ENCODE measurements around the gene SLC2A5. TPM values are rescaled to one million over a fixed set of nuclear protein-coding genes. Genes with fewer than 3 reads are reported as not detected.
A peak's percentile ranks its signal among the peaks of the same experiment; 100 is the strongest.

The SLC2A5 gene
- total and polyA plus RNA-seq, 2 donors (not counting 3 experiments of a cell fraction or from before 2014, with no cell fraction given), result not detected

GRCh38 chr1:9078752-9079500, 9.5 kb upstream of the SLC2A5 start:
- FAIRE-seq (no peak), DNase-seq (ENCODE audit: low read depth, low spot score) (no peak)
- peak; percentile 31 for TF ChIP-seq GATA2 (IDR thresholded peaks at IDR 0.05; ENCODE audit: insufficient read depth, insufficient read length, low read depth, low read length)
- no peak for TF ChIP-seq CTCF (IDR thresholded peaks at IDR 0.05; ENCODE audit: extremely low read depth in 1 of 2, insufficient read depth in 1 of 2, low read depth in 1 of 2, low read length in 2 of 2)
- Histone ChIP-seq H2AFZ (ENCODE audit: low read depth, low read length) (no peak overlapping the region), H3K4me3 (replicated peaks in 1 of 3; ENCODE audit: insufficient read depth in 1 of 3, low read depth in 1 of 3, low read length in 3 of 3) (no peak overlapping the region), H3K4me2 (ENCODE audit: insufficient read depth, low read length) (no peak overlapping the region), H3K9ac (replicated peaks; ENCODE audit: extremely low read depth, insufficient read depth, low read length) (no peak overlapping the region), H3K36me3 (ENCODE audit: control insufficient read depth in 2 of 2, extremely low read depth in 1 of 2, insufficient read depth in 2 of 2, low read length in 2 of 2) (no peaks in the 10 kb centered on the region), H3K9me3 (replicated peaks; ENCODE audit: control insufficient read depth, insufficient read depth, low read length) (no peaks in the 10 kb centered on the region), H3K27me3 (ENCODE audit: control insufficient read depth in 2 of 2, insufficient read depth in 2 of 2, low read length in 2 of 2) (peaks cover 0 to 6% of the 10 kb centered on the region in 2 experiments), H3K27ac (ENCODE audit: insufficient read depth, low read depth, low read length) (no peak overlapping the region), H3K9me1 (replicated peaks; ENCODE audit: control insufficient read depth, extremely low read depth, insufficient read depth, low read length) (no peaks in the 10 kb centered on the region), H4K20me1 (replicated peaks; ENCODE audit: control insufficient read depth, extremely low read depth, insufficient read depth, low read length) (no peaks in the 10 kb centered on the region), H3K4me1 (ENCODE audit: control insufficient read depth, extremely low read depth, insufficient read depth, low read length) (no peaks in the 10 kb centered on the region), H3K79me2 (ENCODE audit: control insufficient read depth, insufficient read depth, low read length) (no peaks in the 10 kb centered on the region)
- dilution Hi-C loops (cut with MboI; ENCODE audit: extremely low pct_ligation_motif_present, low sequenced_read_pairs), result no loop called here
- ChIA-PET POLR2A (no interaction called here), CTCF (interaction anchor here (1.0 to 2.1 kb wide), 3 partner anchors 23 to 74 kb away, joined by 5 to 8 read pairs (median 5); no protein-coding TSS in a partner anchor)
- intact Hi-C loops (cut with micrococcal nuclease), result no loop called here
- no TSS peak for BruUV-seq (replicated peaks)

GRCh38 chr1:9078015-9078751, 8.7 kb upstream of the SLC2A5 start:
- Histone ChIP-seq H3K4me3 (replicated peaks in 1 of 3; ENCODE audit: insufficient read depth in 1 of 3, low read depth in 1 of 3, low read length in 3 of 3) (no peak overlapping the region), H3K9me1 (replicated peaks; ENCODE audit: control insufficient read depth, extremely low read depth, insufficient read depth, low read length) (no peaks in the 10 kb centered on the region), H3K36me3 (ENCODE audit: control insufficient read depth in 2 of 2, extremely low read depth in 1 of 2, insufficient read depth in 2 of 2, low read length in 2 of 2) (no peaks in the 10 kb centered on the region), H3K4me2 (ENCODE audit: insufficient read depth, low read length) (no peak overlapping the region), H3K9me3 (replicated peaks; ENCODE audit: control insufficient read depth, insufficient read depth, low read length) (no peaks in the 10 kb centered on the region), H2AFZ (ENCODE audit: low read depth, low read length) (no peak overlapping the region), H3K4me1 (ENCODE audit: control insufficient read depth, extremely low read depth, insufficient read depth, low read length) (no peaks in the 10 kb centered on the region), H3K27ac (ENCODE audit: insufficient read depth, low read depth, low read length) (no peak overlapping the region), H3K9ac (replicated peaks; ENCODE audit: extremely low read depth, insufficient read depth, low read length) (no peak overlapping the region), H4K20me1 (replicated peaks; ENCODE audit: control insufficient read depth, extremely low read depth, insufficient read depth, low read length) (no peaks in the 10 kb centered on the region), H3K27me3 (ENCODE audit: control insufficient read depth in 2 of 2, insufficient read depth in 2 of 2, low read length in 2 of 2) (peaks cover 0 to 6% of the 10 kb centered on the region in 2 experiments), H3K79me2 (ENCODE audit: control insufficient read depth, insufficient read depth, low read length) (no peaks in the 10 kb centered on the region)
- intact Hi-C loops (cut with micrococcal nuclease) (no loop called here), dilution Hi-C loops (cut with MboI; ENCODE audit: extremely low pct_ligation_motif_present, low sequenced_read_pairs) (no loop called here)
- TF ChIP-seq FOS (IDR thresholded peaks at IDR 0.05; ENCODE audit: borderline replicate concordance, insufficient read depth, low read length), result peak; percentile 10
- no peak for TF ChIP-seq CTCF (IDR thresholded peaks at IDR 0.05; ENCODE audit: extremely low read depth in 1 of 2, insufficient read depth in 1 of 2, low read depth in 1 of 2, low read length in 2 of 2)
- FAIRE-seq (no peak), DNase-seq (ENCODE audit: low read depth, low spot score) (no peak)
- POLR2A ChIA-PET, result no interaction called here
- CTCF ChIA-PET, result interaction anchor here (1.0 to 1.9 kb wide), 2 partner anchors 24 to 33 kb away, joined by 5 read pairs; no protein-coding TSS in a partner anchor
- no TSS peak for BruUV-seq (replicated peaks)

All from endothelial cell of umbilical vein (primary cell).